Duodenal mucosa (tissue), 2 donors: ENCODE measurements around the gene TRDN.

ENCODE experiments used
- H3K27ac ChIP-seq: one replicate; pipeline ENCODE4 v1.7.0; 2013; ENCODE audit warnings: low read depth, low read length
- H3K27me3 ChIP-seq, 2 donors: one replicate each; pipeline ENCODE4 v1.7.0; 2013; ENCODE audit warnings: low read length in 2 of 2, control low read depth in 1 of 2; ENCODE audit not compliant: insufficient read depth in 2 of 2, control insufficient read depth in 1 of 2
- H3K36me3 ChIP-seq, 2 donors: one replicate each; pipeline ENCODE4 v1.7.0; 2013; ENCODE audit warnings: low read length in 2 of 2, control low read depth in 1 of 2; ENCODE audit not compliant: insufficient read depth in 2 of 2, control insufficient read depth in 1 of 2
- H3K4me1 ChIP-seq, 2 donors: one replicate each; pipeline ENCODE4 v1.7.0; 2013; ENCODE audit warnings: low read length in 2 of 2, control low read depth in 1 of 2; ENCODE audit not compliant: insufficient read depth in 2 of 2, control insufficient read depth in 1 of 2
- H3K4me3 ChIP-seq, 2 donors: one replicate each; pipeline ENCODE4 v1.7.0; 2013; ENCODE audit warnings: low read length in 2 of 2, low read depth in 1 of 2
- H3K9ac ChIP-seq, 2 donors: one replicate each; pipeline ENCODE4 v1.7.0; 2013; ENCODE audit warnings: low read length in 2 of 2, low read depth in 1 of 2
- H3K9me3 ChIP-seq, 2 donors: one replicate each; pipeline ENCODE4 v1.7.0; 2013; ENCODE audit warnings: low read length in 2 of 2, control low read depth in 1 of 2; ENCODE audit not compliant: control insufficient read depth in 1 of 2

Gene TRDN

DNA sequence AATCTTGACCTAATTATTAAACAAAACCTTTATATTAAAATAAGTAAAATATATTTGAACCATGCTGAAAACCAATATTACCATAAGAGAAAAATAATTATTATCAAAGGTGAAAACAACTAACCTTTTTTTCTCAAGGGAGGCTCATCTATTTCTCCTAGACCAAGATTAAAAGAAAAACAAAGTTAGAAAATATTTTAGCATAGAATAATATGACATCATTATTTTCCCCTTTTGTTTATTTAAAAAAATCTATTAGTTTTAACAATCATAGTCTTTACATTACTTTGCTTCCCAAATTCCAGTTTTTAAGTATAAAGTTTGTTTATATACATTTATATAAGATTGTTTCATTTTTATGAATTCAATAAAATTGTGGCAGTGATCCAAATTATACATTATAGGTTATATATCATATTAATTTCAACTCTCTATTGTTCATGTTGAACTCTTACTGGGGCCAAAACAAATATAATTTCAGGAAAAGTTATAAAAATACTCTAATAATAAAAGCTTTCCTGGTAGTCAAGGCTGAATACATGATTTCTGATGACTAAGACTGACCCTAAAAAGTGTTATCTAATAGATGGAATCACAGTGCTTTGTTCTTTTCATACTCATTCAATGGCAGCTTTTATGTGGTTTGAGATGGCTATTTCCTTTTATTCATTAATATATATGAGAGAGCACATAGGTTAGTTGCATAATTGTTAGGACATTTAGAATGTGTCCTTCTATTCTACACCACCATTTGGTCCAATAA lies 89.4 kb downstream of the TRDN start:
- Histone ChIP-seq H3K4me3 (no peak overlapping the region), H3K36me3 (no peaks in the 10 kb centered on the region), H3K9ac (no peak overlapping the region), H3K27me3 (no peaks in the 10 kb centered on the region), H3K9me3 (no peaks in the 10 kb centered on the region), H3K4me1 (no peaks in the 10 kb centered on the region), H3K27ac (no peak overlapping the region)

DNA sequence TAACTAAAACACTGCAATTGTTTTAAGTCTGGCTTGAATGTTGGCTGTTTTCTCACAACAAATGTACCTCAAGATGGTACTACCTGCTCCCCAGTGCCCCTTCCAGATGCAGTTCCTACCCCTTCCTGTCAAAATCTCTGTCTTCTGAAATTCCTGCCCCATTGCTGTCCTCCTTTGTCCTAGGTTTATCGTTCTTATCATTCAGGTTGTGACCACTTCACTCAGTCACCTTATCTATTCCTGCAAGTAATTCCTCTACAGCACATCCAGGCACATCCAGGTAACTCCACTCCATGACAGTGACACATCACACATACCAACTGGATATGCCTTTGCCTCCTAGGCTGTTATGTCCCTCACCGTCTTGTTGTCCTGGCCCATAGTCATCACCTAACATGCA lies 90.2 kb downstream of the TRDN start:
- H3K4me1 ChIP-seq, result no peaks in the 10 kb centered on the region
- H3K9me3 ChIP-seq, result no peaks in the 10 kb centered on the region
- no peak overlapping the region for H3K4me3 ChIP-seq
- H3K27me3 ChIP-seq, result no peaks in the 10 kb centered on the region
- no peaks in the 10 kb centered on the region for H3K36me3 ChIP-seq
- H3K9ac ChIP-seq, result no peak overlapping the region
- no peak overlapping the region for H3K27ac ChIP-seq

DNA sequence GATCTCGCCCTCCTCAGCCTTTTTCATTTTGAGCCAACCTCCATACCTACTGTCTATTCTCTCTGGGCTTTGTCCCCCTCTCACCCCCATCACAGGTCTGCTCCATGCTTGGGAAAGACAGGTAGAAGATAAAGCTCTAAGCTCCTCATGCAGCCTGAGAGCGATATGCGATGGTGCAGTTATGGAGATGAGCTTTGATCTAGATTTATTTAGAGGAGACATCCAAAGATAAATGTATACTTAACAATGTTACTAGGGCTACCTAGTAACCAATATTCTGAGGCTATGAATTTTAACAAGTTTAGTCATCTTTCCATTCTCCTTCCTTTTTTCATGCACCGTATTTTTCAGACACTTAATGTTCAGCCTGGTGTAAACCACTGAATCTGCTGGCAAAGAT lies 95.3 kb downstream of the TRDN start:
- H3K27me3 ChIP-seq, result no peaks in the 10 kb centered on the region
- H3K4me1 ChIP-seq, result no peaks in the 10 kb centered on the region
- no peaks in the 10 kb centered on the region for H3K9me3 ChIP-seq
- no peak overlapping the region for H3K9ac ChIP-seq
- H3K27ac ChIP-seq, result no peak overlapping the region
- H3K4me3 ChIP-seq, result no peak overlapping the region
- H3K36me3 ChIP-seq, result no peaks in the 10 kb centered on the region

DNA sequence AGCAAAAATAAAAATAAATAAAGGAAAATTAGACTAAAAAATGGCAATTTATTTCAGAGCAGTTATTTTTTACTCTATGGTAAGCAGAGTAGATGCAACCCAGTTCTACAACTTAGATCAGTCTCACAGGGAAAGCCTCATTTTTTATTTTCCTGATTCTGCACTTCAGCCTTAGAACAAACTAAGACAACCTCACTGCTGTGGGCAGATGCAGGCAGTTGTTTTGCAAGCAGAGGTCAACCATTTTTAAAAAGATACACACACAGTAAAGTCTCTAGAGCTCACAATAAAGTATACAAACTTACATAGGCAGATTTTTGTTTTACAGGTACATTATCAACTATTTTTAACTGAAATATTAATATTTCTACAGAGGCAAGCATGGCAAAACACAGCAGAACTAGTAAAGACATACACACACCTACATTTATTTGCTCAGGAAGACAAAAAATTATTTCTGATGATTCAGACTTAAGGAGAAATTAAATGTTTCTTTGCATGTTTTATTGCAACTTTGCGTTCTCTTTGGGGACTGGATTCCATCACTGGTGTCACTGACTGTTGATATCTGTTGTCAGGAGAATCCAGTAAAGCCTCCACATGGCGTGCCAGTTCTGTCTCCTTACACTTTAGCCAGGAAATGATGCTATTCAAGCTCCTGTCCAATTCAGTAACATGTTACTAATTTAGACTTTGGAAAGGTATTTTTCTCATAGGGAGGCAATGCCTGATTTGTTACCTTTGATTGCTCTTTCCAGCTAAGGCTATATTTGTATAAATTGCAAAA lies 102.7 kb downstream of the TRDN start:
- no peak overlapping the region for H3K27ac ChIP-seq
- H3K4me3 ChIP-seq, result no peak overlapping the region
- no peaks in the 10 kb centered on the region for H3K9me3 ChIP-seq
- no peak overlapping the region for H3K9ac ChIP-seq
- no peaks in the 10 kb centered on the region for H3K36me3 ChIP-seq
- no peaks in the 10 kb centered on the region for H3K27me3 ChIP-seq
- no peaks in the 10 kb centered on the region for H3K4me1 ChIP-seq

DNA sequence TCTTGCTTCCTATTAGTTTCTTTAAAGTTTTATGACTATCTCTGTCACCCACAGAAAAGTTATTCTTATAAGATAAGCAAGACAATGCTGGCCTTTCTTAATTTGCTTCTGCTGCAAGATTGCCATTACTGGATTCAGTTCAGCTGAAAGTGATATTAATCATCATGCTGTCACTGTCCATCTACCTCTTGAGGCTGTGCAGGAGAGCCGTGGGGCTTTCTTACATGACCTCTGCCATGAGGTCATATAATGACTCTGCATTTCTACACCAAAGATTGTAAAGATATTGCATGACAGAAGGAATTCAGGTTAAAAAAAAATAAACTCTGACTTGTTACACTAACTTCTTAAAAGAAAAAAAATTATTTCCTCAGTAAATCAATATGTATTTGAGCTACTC lies 106.9 kb downstream of the TRDN start:
- no peaks in the 10 kb centered on the region for H3K36me3 ChIP-seq
- no peak overlapping the region for H3K27ac ChIP-seq
- no peak overlapping the region for H3K4me3 ChIP-seq
- H3K27me3 ChIP-seq, result no peaks in the 10 kb centered on the region
- H3K9me3 ChIP-seq, result no peaks in the 10 kb centered on the region
- no peaks in the 10 kb centered on the region for H3K4me1 ChIP-seq
- no peak overlapping the region for H3K9ac ChIP-seq

DNA sequence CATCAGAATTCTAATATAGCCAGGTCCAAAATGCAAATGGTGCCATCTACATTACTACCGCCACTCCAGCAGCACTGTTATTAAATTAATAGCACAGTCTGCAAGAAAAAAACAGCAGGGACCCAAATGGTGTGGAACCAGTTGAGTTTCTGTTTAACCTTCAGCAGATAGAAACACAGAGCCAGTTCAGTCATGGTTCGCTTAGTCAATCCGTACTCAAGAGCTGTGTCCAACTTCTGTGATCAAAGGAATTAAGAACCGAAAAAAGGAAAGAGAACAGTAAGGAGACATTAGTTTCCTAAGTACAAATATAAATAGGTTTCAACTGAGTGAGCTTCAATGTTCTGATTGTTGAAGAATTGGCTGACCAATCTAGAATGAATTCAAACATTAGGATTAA lies 107.7 kb downstream of the TRDN start:
- H3K4me3 ChIP-seq, result no peak overlapping the region
- H3K4me1 ChIP-seq, result no peaks in the 10 kb centered on the region
- H3K9ac ChIP-seq, result no peak overlapping the region
- H3K27me3 ChIP-seq, result no peaks in the 10 kb centered on the region
- H3K9me3 ChIP-seq, result no peaks in the 10 kb centered on the region
- H3K27ac ChIP-seq, result no peak overlapping the region
- no peaks in the 10 kb centered on the region for H3K36me3 ChIP-seq

DNA sequence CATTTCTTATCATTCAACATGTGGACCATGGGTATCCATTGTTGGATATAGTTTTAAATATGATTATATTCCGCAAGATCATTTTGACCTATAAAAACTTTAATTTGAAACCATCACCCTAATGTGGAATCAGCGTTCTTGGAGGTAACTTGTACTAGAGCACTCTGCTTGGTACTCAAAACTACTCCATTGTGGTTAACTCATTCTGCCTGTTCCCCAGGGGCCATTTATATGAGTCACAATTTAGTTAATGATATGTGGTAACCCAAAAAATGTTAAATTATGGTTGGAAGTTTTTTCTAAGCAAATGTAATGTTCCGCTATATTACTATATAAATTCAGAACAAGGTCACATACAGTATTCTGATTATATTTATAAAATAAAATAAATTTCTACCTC lies 109.3 kb downstream of the TRDN start:
- H3K27ac ChIP-seq, result no peak overlapping the region
- no peak overlapping the region for H3K9ac ChIP-seq
- H3K27me3 ChIP-seq, result no peaks in the 10 kb centered on the region
- H3K36me3 ChIP-seq, result no peaks in the 10 kb centered on the region
- H3K4me3 ChIP-seq, result no peak overlapping the region
- H3K9me3 ChIP-seq, result no peaks in the 10 kb centered on the region
- no peaks in the 10 kb centered on the region for H3K4me1 ChIP-seq

DNA sequence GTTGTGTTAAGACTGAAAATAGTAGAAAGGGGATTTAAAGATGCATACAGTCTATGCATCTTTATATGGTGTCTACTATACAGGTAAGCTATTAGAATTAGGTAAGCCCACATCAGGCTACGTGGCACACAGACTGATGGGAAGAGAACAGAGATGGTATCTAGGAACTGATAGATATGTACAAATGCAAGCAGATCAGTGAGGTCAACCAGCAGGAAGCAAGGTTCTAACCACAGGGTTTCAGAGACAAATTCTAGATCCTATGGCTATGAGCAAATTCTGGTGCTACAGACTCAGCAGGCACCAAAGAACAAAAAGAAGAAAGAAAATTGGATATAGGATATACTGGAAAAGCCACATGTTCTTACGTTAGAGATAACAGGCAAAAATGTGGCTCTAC lies 110.6 kb downstream of the TRDN start:
- H3K9me3 ChIP-seq, result no peaks in the 10 kb centered on the region
- no peaks in the 10 kb centered on the region for H3K36me3 ChIP-seq
- no peaks in the 10 kb centered on the region for H3K27me3 ChIP-seq
- H3K9ac ChIP-seq, result no peak overlapping the region
- H3K27ac ChIP-seq, result no peak overlapping the region
- H3K4me1 ChIP-seq, result no peaks in the 10 kb centered on the region
- H3K4me3 ChIP-seq, result no peak overlapping the region

DNA sequence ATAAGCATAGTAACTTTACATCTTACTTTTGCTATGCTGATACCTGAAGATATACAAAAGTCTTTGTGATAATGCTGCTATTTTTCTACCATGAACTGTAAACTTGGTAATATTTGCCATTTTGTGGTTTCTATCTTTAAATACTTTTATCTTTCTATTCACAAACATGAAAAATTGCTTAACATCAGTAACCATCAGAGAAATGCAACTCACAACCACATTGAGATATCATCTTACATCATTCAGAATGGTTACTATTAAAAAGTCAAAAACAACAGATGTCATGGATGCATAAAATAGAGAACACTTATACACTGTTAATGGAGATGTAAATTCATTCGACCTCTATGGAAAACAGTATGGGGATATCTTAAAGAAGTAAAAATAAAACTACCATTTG lies 112.0 kb downstream of the TRDN start:
- no peaks in the 10 kb centered on the region for H3K4me1 ChIP-seq
- no peaks in the 10 kb centered on the region for H3K9me3 ChIP-seq
- no peak overlapping the region for H3K9ac ChIP-seq
- no peak overlapping the region for H3K4me3 ChIP-seq
- no peaks in the 10 kb centered on the region for H3K27me3 ChIP-seq
- H3K27ac ChIP-seq, result no peak overlapping the region
- no peaks in the 10 kb centered on the region for H3K36me3 ChIP-seq

DNA sequence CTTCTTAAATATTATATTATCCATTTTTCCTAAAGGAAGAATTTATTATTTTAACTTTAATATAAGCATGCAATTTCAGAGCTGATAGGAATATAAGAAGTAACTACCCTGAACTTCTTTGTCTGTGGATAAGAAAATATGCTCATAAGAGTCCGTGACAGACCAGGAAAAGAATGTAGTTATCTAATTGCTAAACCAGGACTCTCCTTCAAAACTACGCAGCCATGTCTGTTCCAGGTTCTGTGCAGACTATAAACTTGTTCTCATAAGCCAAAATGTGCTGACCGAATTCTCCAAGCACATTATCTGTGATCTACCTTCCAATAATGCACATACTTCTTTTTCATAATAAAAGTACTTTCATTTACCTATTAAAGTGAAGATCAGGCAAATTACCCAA lies 116.5 kb downstream of the TRDN start:
- no peaks in the 10 kb centered on the region for H3K36me3 ChIP-seq
- no peaks in the 10 kb centered on the region for H3K9me3 ChIP-seq
- H3K9ac ChIP-seq, result no peak overlapping the region
- H3K27me3 ChIP-seq, result no peaks in the 10 kb centered on the region
- H3K27ac ChIP-seq, result no peak overlapping the region
- H3K4me3 ChIP-seq, result no peak overlapping the region
- no peaks in the 10 kb centered on the region for H3K4me1 ChIP-seq
